IMR-90 (cell line): ENCODE results near the gene NUDCD3.

Source experiments
- CTCF ChIP-seq: conservative IDR thresholded peaks from 2 replicates; pipeline ENCODE4 v1.5.1; 2012; ENCODE audit warnings: mild to moderate bottlenecking, low read depth, low read length, improper control_type of control experiment
- MXI1 ChIP-seq: IDR thresholded peaks from 2 replicates; pipeline ENCODE4 v1.6.1; 2012; ENCODE audit warnings: low read depth, mild to moderate bottlenecking, low read length, moderate library complexity, borderline replicate concordance
- RFX5 ChIP-seq: IDR thresholded peaks from 2 replicates; pipeline ENCODE4 v1.8.0; 2012; ENCODE audit warnings: low read depth, mild to moderate bottlenecking, low read length, moderate library complexity
- USF2 ChIP-seq: fragments of 150-350 bp; IDR thresholded peaks from 2 replicates; pipeline ENCODE4 v1.6.1; 2017; ENCODE audit warnings: mild to moderate bottlenecking, antibody characterized with exemption, low read length, low read depth

- no peak for TF ChIP-seq RFX5
- TF ChIP-seq CTCF: no peak
- no peak for TF ChIP-seq USF2
- TF ChIP-seq MXI1: no peak
These were observed 113.4 kb downstream of the NUDCD3 start for GRCh38 chr7:44377134-44377463.
